Uterus (tissue), 2 donors: Measurements from ENCODE around the gene ASTN2.

ENCODE experiments used
- CTCF ChIP-seq, 4 experiments: fragments of 200-600 bp in 2 of 4; fragments of 450-650 bp in 2 of 4; sonication (generic) in 2 of 4; IDR thresholded peaks; one replicate each; pipeline ENCODE4 v1.5.1; 2016 to 2019; ENCODE audit warnings: antibody characterized with exemption in 4 of 4, mild to moderate bottlenecking in 2 of 4, moderate library complexity in 1 of 4
- POLR2A ChIP-seq, 2 donors: fragments of 450-650 bp; IDR thresholded peaks; one replicate each; pipeline ENCODE4 v1.6.1; 2016; ENCODE audit warnings: antibody characterized with exemption in 2 of 2, mild to moderate bottlenecking in 1 of 2, moderate library complexity in 1 of 2

- TF ChIP-seq CTCF (IDR thresholded peaks at IDR 0.05) (no peak), POLR2A (IDR thresholded peaks at IDR 0.05) (no peak)
Observed at GRCh38 chr9:116966199-116966598, 448.7 kb downstream of the ASTN2 start.
